ENCODE measurements around the gene UPK2. TPM values are rescaled to one million over a fixed set of nuclear protein-coding genes. Genes with fewer than 3 reads are reported as not detected.

The UPK2 gene
- total and polyA plus RNA-seq, 2 of the 13 experiments (the other 11 are each of a cell fraction or from before 2014, with no cell fraction given), result not detected

GRCh38 chr11:118924591-118925585, 31.2 kb upstream of the UPK2 start (continued):
- TF ChIP-seq ZFP36 (IDR thresholded peaks at IDR 0.05; ENCODE audit: borderline replicate concordance, low read depth, low read length, partially characterized antibody) (no peak), HNF4A (CRISPR knock-in tag; IDR thresholded peaks at IDR 0.05) (peak; percentile 68), ZNF232 (CRISPR knock-in tag; IDR thresholded peaks at IDR 0.05; ENCODE audit: borderline replicate concordance) (no peak), SIX1 (CRISPR knock-in tag; IDR thresholded peaks at IDR 0.05; ENCODE audit: borderline replicate concordance) (no peak), TRIM22 (IDR thresholded peaks at IDR 0.05) (no peak), ZNF652 (CRISPR knock-in tag; IDR thresholded peaks at IDR 0.05; ENCODE audit: borderline replicate concordance, low read depth) (no peak), ZNF761 (CRISPR knock-in tag; conservative IDR thresholded peaks at IDR 0.05) (no peak), NCOR1 (IDR thresholded peaks at IDR 0.05; ENCODE audit: borderline replicate concordance, low read length) (no peak), PAF1 (CRISPR knock-in tag; IDR thresholded peaks at IDR 0.05) (no peak), ARNT (IDR thresholded peaks at IDR 0.05) (no peak), ZBTB1 (CRISPR knock-in tag; IDR thresholded peaks at IDR 0.05; ENCODE audit: borderline replicate concordance) (no peak), RXRA (CRISPR knock-in tag; IDR thresholded peaks at IDR 0.05) (peak; percentile 24; the same call in 1 of the 2 replicates), SOX5 (CRISPR knock-in tag; IDR thresholded peaks at IDR 0.05; ENCODE audit: borderline replicate concordance) (no peak), ZNF678 (CRISPR knock-in tag; IDR thresholded peaks at IDR 0.05) (no peak), TFAP4 (IDR thresholded peaks at IDR 0.05; ENCODE audit: borderline replicate concordance, low read depth) (peak; percentile 97), ZNF768 (CRISPR knock-in tag; IDR thresholded peaks at IDR 0.05) (no peak), EHMT2 (IDR thresholded peaks at IDR 0.05; ENCODE audit: borderline replicate concordance, low read depth, low read length) (no peak), CENPT (CRISPR knock-in tag; IDR thresholded peaks at IDR 0.05; ENCODE audit: low read depth) (no peak), ZNF674 (CRISPR knock-in tag; IDR thresholded peaks at IDR 0.05; ENCODE audit: low read depth) (no peak), LBX2 (CRISPR knock-in tag; IDR thresholded peaks at IDR 0.05; ENCODE audit: borderline replicate concordance) (no peak), ARHGAP35 (CRISPR knock-in tag; IDR thresholded peaks at IDR 0.05; ENCODE audit: borderline replicate concordance) (no peak), GATAD2A (CRISPR knock-in tag; IDR thresholded peaks at IDR 0.05) (no peak), PRPF4 (IDR thresholded peaks at IDR 0.05; ENCODE audit: low read depth, low read length, poor library complexity, severe bottlenecking) (no peak), ZNF792 (CRISPR knock-in tag; IDR thresholded peaks at IDR 0.05) (no peak), DRAP1 (CRISPR knock-in tag; IDR thresholded peaks at IDR 0.05) (no peak), ZNF782 (CRISPR knock-in tag; IDR thresholded peaks at IDR 0.05; ENCODE audit: borderline replicate concordance) (no peak), ZNF510 (CRISPR knock-in tag; IDR thresholded peaks at IDR 0.05; ENCODE audit: low read depth) (no peak), CENPX (CRISPR knock-in tag; IDR thresholded peaks at IDR 0.05) (no peak)

Data from HepG2 (cell line).